Pancreas (tissue), 10 donors: ENCODE results near the gene CMKLR1. TPM values are rescaled to one million over a fixed set of nuclear protein-coding genes. Genes with fewer than 3 reads are reported as not detected.

ENCODE experiments used
- ATAC-seq, 4 donors: fragments of 200-7000 bp; cut with Tn5 transposase; one replicate each; pipeline versions ENCODE4 v1.8.0 to v1.9.1; 2020; ENCODE audit warnings: mild to moderate bottlenecking in 4 of 4, moderate library complexity in 4 of 4
- DNase-seq, 6 donors: peaks; one replicate each; pipeline ENCODE4 v3.0.0-alpha.2; 2020
- FAIRE-seq: peaks from 2 replicates; lab custom pipeline; 2012; peaks lifted over from hg19 to GRCh38; lab: Jason Lieb, UNC
- H3K27ac ChIP-seq, 4 donors: fragments of 200-600 bp; sonication (generic); 1 replicate in 3 of 4; 2 replicates in 1 of 4; pipeline versions ENCODE4 v1.5.0 to v1.8.0; 2020
- H3K27me3 ChIP-seq, 4 donors: fragments of 200-600 bp; one replicate each; pipeline ENCODE4 v1.8.0; 2021
- H3K36me3 ChIP-seq, 3 donors: fragments of 200-600 bp; sonication (generic) in 1 of 3; one replicate each; pipeline versions ENCODE4 v1.5.0 to v1.8.0; 2020 to 2021
- H3K4me1 ChIP-seq, 3 donors: fragments of 200-600 bp; one replicate each; pipeline ENCODE4 v1.8.0; 2021
- H3K4me3 ChIP-seq, 4 donors: fragments of 200-600 bp; sonication (generic) in 2 of 4; one replicate each; pipeline versions ENCODE4 v1.5.0 to v1.8.0; 2020 to 2021
- H3K9me3 ChIP-seq, 4 donors: fragments of 200-600 bp; one replicate each; pipeline ENCODE4 v1.8.0; 2021
- WGBS, 2 donors: extraction: QIAGEN DNeasy Blood & Tissue Kit; methylation state at CpG; one replicate each; pipeline ENCODE4 v1.1.7; 2013; 5-methylcytosine and 5-hydroxymethylcytosine counted together
- intact Hi-C, 3 donors: fragments of 100-400 bp; cut with DNase I; formaldehyde crosslinking; loops; one replicate each; pipeline versions ENCODE4 v1.11.1 to v1.14.2; 2022
- polyA plus RNA-seq, 2 donors: library from polyadenylated mRNA; stranded (reverse); fragments of 200-250 nt; gene quantifications; one replicate each; pipeline ENCODE4 v1.2.3, GENCODE V29; 2013
- total RNA-seq, 6 donors: library from RNA; stranded (reverse); fragmentation: NEBNext Ultra II Directional in 4 of 6; extraction: Animal tissue kit (Norgen Biotek cat#: 25700) in 4 of 6; gene quantifications; one replicate each; pipeline versions ENCODE4 v1.2.1 to v1.2.4, GENCODE V29; 2021 to 2023
- TF ChIP-seq, protein P1 (sequence below), 4 donors: fragments of 200-600 bp; sonication (generic) in 3 of 4; IDR thresholded peaks; one replicate each; pipeline versions ENCODE4 v1.5.0 to v1.8.0; 2021; ENCODE audit warnings: antibody characterized with exemption in 4 of 4
- donor health status: healthy with polysubstance abuse.
- donor health status: DM: no; HTN: no; CAD: no; lungs with moderate emphysema.
- donor health status: DM: no; HTN: no; CAD: no.
- donor health status: control.
- donor health status: control.
- donor health status: Bipolar disorder and iron deficiency.
- donor health status: DM: yes; HTN: yes; CAD: no.
- donor health status: DM: no; HTN: no; CAD: no.
- donor health status: DM: no; HTN: no; CAD: no.
- donor health status: DM: yes; HTN: yes; CAD: no.

Gene CMKLR1
- total and polyA plus RNA-seq, 8 donors: 0.95 to 7.4 (median 1.4) TPM

DNA sequence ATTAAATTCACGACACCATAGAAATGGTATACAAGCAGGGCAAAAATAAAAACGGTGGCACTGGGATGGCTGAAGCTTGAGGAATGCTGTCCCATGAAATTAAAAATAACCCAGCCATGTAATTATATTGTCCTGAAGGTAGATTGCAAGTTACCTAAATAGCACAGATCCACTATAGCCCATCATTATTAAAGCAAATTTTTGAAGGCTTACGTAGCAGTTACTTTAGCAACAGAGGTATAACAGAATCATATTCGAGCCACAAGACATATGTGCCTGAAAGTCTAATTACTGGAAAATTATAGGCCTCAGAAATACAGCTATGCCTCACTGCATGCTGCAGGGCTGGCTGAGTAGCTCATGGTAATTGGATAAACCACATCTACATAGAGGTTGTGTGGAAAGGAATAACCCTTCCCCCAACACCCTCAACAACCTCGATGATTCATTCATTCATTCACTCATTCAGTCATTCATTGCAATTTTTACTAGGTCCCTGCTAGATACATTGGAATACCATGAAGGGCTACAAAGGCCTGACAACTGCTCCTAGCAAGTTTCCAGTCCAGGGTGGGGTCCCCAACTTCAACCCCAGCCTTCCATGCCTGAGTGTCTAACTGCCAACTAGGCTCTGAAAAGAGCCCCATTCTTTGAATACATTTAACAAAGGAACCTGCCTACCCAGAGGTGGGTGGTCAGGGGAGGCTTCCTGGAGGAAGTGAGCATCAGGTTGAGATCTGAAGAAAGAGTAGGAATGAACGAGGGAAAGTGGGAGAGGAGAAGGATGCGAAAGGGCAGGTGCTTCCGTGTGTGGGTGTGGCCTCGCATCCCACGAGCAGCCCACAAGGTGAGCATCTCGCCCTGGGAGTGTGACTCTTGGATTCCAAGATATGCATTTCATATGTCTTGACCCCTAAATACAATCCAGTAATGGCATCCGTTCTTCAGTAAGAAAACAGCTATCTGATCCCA is 18.0 kb upstream of the CMKLR1 start:
- no peaks in the 10 kb centered on the region for H3K9me3 ChIP-seq
- FAIRE-seq (no peak), DNase-seq (no peak), ATAC-seq (no peak)
- intact Hi-C loops: no loop called here
- WGBS, 2 donors: 64 to 79% methylated on average over 12 of the region's 12 CpGs
- no peaks in the 10 kb centered on the region for H3K27me3 ChIP-seq
- no peaks in the 10 kb centered on the region for H3K36me3 ChIP-seq
- no peak overlapping the region for H3K4me3 ChIP-seq
- no peak overlapping the region for H3K27ac ChIP-seq
- H3K4me1 ChIP-seq: no peaks in the 10 kb centered on the region
- TF ChIP-seq, protein P1, sequence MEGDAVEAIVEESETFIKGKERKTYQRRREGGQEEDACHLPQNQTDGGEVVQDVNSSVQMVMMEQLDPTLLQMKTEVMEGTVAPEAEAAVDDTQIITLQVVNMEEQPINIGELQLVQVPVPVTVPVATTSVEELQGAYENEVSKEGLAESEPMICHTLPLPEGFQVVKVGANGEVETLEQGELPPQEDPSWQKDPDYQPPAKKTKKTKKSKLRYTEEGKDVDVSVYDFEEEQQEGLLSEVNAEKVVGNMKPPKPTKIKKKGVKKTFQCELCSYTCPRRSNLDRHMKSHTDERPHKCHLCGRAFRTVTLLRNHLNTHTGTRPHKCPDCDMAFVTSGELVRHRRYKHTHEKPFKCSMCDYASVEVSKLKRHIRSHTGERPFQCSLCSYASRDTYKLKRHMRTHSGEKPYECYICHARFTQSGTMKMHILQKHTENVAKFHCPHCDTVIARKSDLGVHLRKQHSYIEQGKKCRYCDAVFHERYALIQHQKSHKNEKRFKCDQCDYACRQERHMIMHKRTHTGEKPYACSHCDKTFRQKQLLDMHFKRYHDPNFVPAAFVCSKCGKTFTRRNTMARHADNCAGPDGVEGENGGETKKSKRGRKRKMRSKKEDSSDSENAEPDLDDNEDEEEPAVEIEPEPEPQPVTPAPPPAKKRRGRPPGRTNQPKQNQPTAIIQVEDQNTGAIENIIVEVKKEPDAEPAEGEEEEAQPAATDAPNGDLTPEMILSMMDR (IDR thresholded peaks at IDR 0.05): no peak

DNA sequence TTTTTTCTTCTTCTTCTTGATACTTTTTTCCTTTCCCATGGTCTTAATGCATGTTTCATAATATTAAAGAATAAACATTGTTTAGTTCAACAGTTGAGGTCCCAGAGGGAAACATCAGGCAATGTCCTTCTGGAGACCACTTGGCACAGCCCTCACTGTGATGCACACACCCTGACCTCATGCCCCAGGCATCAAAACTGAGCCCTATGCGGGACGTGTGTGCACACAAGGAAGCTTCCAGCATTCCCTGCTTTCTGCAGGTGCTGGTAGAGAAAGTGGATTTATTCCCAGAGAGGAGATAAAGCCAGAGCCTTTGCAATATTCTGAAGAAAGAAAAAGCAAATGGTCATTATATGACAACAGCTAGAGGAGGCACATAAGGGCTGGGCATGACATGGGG is 16.0 kb upstream of the CMKLR1 start:
- ATAC-seq (no peak), FAIRE-seq (no peak), DNase-seq (no peak)
- Histone ChIP-seq H3K4me3 (no peak overlapping the region), H3K9me3 (no peaks in the 10 kb centered on the region), H3K27me3 (no peaks in the 10 kb centered on the region), H3K4me1 (no peaks in the 10 kb centered on the region), H3K36me3 (no peaks in the 10 kb centered on the region), H3K27ac (no peak overlapping the region)
- TF ChIP-seq, protein P1 (IDR thresholded peaks at IDR 0.05): no peak
- intact Hi-C loops: no loop called here
- 60 to 73% methylated on average over 2 of the region's 2 CpGs for WGBS, 2 donors

DNA sequence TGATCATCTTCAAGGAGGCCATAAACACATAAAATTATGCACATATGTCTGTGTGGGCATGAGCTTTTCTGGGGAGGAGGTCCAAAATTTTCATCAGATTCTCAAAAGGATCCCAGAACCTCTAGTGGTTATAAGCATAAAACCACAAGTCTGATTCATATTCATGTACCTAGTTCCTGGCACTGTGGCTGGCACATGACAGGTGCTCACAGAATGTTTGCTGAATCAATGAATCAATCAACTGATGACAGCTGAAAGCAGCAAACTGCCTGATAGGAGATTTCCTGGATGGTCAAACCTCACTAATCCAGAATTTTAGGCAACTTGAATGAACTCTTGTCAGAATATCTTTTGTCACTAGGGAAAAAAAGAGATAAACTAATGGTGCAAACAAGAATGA is 13.5 kb upstream of the CMKLR1 start:
- no peaks in the 10 kb centered on the region for H3K27me3 ChIP-seq
- no peak for DNase-seq

DNA sequence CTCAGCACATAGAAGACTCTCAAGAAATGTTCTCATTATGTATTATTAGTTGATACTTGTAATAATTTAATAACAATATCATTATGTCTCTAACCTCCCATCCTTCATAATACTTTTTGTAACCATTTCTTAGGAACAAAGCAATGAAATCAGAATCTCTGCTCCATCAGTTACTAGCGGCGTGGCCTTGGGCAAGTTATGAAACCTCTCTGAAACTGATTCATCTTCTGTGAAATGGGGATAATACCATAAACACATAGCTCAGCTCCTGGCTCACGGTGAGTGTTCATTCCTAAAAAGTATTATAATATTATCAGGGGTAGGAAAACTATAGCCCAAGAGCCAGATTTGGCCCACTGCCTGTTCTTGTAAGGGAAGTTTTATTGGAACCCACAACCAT is 11.4 kb upstream of the CMKLR1 start:
- TF ChIP-seq, protein P1 (IDR thresholded peaks at IDR 0.05): no peak
- H3K27ac ChIP-seq: no peak overlapping the region
- DNase-seq: no peak
- no peaks in the 10 kb centered on the region for H3K9me3 ChIP-seq
- H3K27me3 ChIP-seq: no peaks in the 10 kb centered on the region
- no peak for ATAC-seq
- H3K4me3 ChIP-seq: no peak overlapping the region
- H3K36me3 ChIP-seq: no peaks in the 10 kb centered on the region
- intact Hi-C loops: no loop called here
- 79 to 88% methylated on average over 3 of the region's 3 CpGs for WGBS, 2 donors
- no peak for FAIRE-seq
- no peaks in the 10 kb centered on the region for H3K4me1 ChIP-seq

More for the DNA sequence above, 13.5 kb upstream of the CMKLR1 start:
- intact Hi-C loops: no loop called here
- H3K27ac ChIP-seq: no peak overlapping the region
- ATAC-seq (no peak), FAIRE-seq (no peak)
- H3K9me3 ChIP-seq: no peaks in the 10 kb centered on the region
- no peak overlapping the region for H3K4me3 ChIP-seq
- H3K4me1 ChIP-seq: no peaks in the 10 kb centered on the region
- no peaks in the 10 kb centered on the region for H3K36me3 ChIP-seq
- TF ChIP-seq, protein P1 (IDR thresholded peaks at IDR 0.05): no peak

DNA sequence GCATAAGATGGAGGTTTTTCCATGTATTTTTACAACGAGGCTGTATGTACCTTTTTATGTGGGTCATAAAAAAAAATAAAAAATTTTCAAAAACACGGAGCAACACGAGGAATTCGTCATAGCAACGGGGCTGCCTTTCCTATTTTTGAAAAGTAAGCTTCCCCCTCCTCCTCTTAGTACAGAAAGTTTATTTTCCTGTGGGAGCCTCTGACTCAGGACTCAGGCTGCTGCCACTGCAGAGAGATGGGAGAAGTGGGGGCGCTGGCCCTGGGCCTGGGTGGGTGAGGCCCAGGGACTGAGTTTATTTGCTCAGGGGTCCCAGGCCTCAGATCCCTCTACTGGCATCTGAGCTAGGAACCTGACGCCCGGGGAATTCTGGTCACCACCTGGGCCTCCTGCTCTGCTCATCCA is 10.2 kb upstream of the CMKLR1 start:
- H3K27me3 ChIP-seq: no peaks in the 10 kb centered on the region
- H3K27ac ChIP-seq: no peak overlapping the region
- no peak for DNase-seq
- H3K4me1 ChIP-seq: no peaks in the 10 kb centered on the region
- no peak overlapping the region for H3K4me3 ChIP-seq
- no peaks in the 10 kb centered on the region for H3K36me3 ChIP-seq
- no peaks in the 10 kb centered on the region for H3K9me3 ChIP-seq
- WGBS, 2 donors: 53 to 62% methylated on average over 8 of the region's 8 CpGs
- no peak for FAIRE-seq
- intact Hi-C loops: no loop called here
- TF ChIP-seq, protein P1 (IDR thresholded peaks at IDR 0.05): no peak
- ATAC-seq: no peak
